Esophagus mucosa (tissue), 1 donor: ENCODE measurements around the gene SNX9. TPM values are rescaled to one million over a fixed set of nuclear protein-coding genes. Genes with fewer than 3 reads are reported as not detected.
"Not testable (repeated sequence)": the region's sequence is repeated elsewhere in the genome, so short reads cannot be mapped to it uniquely, and the experiment has no call there.

Experiments
- ATAC-seq: fragments of 200-7000 bp; cut with Tn5 transposase; one replicate; pipeline ENCODE4 v1.9.1; 2020
- total RNA-seq: library from RNA; stranded (reverse); gene quantifications from one replicate; pipeline ENCODE4 v1.2.4, GENCODE V29; 2023
- donor health status: DM: yes; HTN: yes; CAD: no.

SNX9 gene
- total RNA-seq, 1 donor from 2014 or later, result 19.3 TPM

DNA sequence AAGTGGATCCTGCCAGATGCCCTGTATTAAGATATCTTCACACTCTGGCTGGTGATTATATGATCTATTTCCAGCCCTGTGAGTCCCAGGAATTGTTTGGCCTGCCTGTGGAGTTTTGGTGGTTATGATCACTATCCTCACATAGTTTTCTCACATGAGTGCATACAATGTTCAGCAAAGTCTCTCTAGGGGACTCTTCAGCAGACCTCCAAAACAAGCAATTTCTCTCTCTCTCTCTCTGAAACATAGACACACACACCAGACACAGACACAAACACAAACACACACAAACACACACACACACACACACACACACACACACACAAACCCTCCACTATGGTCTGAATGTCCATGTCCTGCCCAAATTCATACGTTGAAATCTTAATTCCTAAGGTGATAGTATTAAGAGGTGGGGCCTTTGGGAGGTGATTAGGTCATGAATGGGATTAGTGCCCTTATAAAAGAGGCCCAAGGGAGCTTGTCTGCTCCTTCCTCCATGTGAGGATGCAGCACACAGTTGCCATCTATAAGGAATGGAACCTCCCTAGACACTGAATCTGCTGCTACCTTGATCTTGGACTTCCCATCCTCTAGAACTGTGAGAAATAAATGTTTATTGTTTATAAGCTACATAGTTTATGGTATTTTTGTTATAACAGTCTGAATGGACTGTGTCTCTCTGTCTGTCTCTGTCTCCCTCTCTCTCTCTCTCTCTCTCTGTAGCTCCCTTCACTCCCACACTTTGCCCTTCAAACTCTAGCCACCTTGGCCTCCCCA is 136.6 kb downstream of the SNX9 start:
- ATAC-seq, result no peak

DNA sequence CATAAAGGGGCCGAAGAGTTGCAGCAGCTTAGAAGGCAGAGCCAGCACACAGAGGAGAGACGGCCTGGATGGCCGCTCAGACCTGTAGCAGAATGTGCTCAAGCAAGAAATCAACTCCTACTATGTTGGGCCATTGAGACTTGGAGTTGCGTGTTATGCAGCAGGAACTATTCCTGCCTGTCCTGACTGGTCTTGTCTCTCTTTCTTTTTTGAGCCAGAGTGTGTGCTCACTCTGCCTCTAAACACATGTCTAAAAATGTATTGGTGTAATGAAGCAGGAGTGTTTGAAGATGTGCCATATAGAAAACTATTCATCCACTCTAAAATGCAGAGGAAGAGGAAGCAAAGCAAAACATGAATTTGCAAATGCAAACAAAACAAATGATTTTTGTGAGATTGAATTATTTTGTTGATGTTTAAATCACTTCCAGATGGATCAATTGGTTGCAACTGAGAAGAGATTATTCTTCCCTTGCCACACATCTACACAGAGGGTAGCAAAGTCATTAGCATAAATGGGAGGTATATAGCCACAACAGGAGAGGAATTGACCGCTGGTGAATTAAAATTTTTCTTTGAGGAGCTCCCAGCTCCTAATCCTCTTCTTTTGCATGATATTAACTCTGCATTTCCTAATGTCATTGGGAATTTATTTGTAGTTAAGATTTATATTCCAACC is 138.2 kb downstream of the SNX9 start:
- ATAC-seq, result peak; percentile 65

DNA sequence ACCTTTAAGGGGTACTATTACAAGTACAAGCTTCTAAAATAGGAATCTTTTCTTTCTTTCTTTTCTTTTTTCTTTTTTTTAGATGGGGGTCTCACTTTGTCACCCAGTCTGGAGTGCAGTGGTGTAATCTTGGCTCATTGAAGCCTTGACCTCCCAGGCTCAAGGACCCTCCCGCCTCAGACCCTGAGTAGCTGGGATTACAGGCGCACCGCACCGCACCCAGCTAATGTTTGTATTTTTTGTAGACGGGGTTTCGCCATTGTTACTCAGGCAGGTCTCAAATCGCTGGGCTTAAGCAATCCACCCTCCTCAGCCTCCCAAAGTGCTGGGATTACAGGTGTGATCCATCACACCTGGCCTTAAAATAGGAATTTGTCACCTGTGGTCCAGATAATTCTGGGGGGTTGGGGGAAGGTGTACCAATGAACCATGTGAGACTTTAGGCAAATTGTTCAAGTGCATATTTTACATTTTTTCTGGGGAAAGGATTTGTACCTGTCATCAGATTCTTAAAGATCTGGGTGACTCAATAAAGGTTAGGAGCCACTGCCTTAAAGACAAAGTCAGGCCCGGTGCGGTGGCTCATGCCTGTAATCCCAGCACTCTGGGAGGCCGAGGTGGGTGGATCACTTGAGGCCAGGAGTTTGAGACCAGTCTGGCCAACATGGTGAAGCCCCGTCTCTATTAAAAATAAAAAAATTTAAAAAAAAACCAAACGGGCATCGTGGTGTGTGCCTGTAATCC is 139.0 kb downstream of the SNX9 start:
- ATAC-seq, result peak; percentile 46

DNA sequence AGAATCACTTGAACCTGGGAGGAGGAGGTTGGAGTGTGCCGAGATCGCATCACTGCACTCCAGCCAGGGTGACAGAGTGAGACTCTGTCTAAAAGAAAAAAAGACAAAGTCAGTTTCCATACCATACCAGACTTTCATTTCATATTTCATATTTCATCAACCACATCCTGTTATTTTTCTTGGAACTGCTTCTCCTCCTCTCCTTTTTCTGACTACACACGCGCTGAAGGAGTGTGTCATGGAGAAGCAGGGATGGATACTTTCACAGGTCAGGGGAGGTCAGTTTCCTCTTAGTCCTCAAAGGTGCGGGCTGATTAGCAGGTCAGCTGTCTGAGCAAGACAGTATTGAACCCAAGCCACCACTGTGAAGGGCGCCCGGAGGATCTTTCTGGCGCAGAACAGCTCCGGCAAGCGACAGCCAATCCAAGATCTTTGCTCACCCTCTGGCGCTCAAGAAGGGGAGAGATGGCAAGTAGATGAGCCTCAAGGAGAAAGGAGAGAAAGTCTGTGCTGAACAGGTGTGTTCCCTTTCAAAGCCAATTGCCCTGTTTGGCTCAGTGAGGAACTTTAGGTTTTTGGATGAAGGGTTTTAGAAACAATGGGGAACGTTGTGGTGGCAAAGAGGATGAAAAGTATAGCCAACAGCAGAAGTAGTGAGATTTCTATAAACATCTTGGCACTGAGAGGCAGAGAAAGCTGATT is 139.7 kb downstream of the SNX9 start:
- ATAC-seq, result no peak

DNA sequence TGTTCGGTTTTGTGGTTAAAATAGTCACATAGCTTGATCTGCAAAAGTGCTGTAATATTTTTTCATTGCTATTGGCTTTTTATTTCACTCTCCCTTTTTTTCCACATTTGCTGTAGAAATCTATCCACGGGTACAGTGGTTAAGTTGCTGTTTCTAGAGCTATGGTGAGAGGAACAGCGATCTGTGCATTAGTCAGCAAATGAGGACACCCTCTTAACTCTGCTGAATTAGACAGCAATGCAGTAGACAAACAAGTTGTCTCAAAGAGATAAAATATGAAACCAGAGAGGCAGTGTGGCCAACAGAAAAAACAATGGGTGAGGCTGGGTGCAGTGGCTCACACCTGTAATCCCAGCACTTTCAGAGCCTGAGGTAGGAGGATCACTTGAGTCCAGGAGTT is 141.1 kb downstream of the SNX9 start:
- peak; percentile 49 for ATAC-seq

DNA sequence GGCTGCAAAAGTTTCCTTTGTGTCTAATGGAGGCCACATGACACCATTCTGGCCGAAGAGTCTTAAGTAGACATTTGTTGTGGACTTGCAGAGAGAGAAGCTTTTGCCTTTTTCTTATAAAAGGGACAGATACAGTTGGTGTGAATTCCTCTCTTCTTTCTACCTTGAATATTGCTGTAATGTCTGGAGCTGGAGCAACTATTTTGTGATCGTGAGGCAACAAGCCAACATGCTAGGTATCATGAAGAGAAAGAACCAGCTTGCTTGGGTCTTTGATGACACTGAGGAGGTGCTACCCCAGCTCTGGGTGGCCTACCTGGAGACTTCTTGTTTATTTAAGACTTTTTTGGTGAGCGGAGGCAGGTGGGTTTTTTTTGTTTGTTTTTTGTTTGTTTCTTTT is 142.3 kb downstream of the SNX9 start:
- no peak for ATAC-seq

DNA sequence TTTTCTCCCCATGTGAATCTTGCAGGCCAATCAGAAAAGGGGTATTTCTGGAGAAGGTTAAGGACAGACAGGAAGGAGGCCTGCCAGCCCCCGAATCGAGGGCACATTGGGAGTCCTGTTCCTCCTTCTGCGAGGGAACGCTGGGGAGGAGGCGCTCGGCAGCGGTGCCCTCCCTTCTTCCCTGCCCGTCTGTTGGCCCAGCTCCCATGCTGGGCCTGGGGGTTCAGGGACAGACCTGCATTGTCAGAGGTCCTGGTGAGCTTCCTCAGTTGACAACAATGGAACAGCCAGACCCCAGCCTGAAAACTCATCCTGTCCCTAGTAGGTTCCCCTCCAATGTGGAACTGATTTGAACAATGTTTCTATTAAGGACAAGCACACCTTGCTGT is 143.5 kb downstream of the SNX9 start:
- no peak for ATAC-seq

DNA sequence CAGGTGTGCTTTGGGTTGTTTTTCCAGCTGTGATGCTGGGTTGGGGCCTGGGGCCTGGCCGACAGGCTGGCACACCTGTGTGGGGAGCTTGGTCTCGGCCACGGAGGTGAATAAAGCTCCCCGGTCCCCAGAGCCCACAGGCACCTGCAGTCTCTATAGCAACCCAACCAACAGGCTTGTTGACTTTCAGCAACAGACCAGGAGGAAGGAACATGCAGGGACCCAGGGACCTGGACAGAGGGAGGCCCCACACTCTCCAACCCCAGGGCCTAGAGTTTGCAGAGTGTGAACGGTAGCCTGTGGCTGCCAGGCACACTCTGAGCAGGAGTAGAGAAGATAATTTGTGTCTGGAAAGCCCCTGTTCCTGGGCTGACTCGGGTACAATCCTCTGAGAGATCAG is 144.0 kb downstream of the SNX9 start:
- ATAC-seq, result peak; percentile 7

DNA sequence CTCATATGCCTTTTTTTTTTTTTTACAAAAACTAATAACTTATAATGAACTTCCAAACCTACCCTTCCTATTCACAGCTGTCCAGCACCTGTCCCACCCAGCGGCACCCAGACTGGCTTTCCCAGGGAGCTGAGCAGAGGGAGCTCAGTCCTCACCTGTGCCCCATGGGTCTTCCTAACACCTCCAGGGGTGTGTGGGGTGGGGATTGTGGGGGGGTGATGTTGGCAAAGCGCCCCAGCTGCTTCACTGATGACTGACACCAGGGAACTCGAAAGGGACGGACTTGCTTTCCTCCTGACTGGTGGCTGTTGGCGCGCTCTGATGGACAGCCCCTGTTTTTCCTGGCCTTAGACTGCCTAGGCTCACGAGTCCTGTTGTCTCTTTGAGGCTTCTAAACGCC is 144.4 kb downstream of the SNX9 start:
- no peak for ATAC-seq

DNA sequence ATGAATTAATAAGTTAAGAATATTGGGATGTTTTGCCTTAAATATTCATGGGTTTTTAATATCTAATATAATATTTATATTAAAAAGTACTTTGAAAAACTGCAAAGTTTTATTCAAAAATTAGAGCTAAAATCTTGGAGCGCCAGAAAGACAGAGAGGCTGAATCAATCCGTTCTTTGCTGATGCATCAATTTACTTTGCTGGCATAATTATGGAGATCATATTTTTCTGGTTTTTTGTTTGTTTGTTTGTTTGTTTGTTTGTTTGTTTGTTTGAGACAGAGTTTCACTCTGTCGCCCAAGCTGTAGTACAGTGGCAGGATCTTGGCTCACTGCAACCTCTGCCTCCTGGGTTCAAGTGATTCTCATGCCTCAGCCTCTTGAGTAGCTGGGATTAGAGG is 149.1 kb downstream of the SNX9 start:
- not testable (repeated sequence) for ATAC-seq

DNA sequence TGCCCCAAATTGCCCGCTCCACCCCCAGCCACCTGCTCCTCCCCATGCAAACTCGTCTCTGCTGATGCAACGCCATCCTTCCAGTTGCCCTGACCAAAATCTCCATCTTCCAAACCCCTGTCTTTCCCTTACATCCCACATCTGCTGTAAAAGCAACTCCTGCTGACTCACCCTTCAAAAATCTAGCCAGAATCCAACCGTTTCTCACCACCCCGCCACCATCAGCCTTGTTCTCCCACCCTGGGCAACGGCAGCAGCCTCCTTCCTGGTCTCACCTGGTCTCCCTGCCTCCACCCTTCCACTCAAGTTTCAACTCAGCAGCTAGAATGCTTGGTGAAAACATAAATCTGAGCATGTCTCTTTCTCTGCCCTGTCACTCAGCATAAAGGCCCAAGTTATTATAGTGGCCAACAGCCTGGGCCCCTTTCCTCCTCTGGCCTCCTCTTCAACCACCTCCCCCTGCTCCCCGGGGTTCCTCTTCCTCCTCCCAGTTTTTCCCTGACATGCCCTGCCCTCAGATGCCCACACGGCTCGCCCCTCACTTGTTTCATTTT is 151.4 kb downstream of the SNX9 start:
- ATAC-seq, result no peak

DNA sequence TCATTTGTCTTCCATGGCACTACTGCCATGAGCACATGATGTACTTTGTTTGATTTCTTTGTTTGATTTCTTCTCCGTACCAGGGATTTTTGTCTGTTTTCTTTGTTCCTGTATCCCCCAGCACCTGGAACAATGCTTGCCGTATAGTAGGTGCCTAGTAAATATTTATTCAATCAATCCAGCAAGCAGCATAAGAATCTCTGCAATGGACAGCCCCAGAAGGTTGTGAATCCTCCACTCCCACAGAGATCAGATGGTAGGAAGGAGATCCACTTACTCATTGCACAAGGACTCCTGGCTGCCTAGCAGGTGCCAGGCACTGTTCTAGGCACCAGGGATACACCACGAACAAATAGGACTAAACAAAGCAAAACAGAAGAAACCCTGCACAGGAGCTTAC is 151.9 kb downstream of the SNX9 start:
- ATAC-seq, result no peak

DNA sequence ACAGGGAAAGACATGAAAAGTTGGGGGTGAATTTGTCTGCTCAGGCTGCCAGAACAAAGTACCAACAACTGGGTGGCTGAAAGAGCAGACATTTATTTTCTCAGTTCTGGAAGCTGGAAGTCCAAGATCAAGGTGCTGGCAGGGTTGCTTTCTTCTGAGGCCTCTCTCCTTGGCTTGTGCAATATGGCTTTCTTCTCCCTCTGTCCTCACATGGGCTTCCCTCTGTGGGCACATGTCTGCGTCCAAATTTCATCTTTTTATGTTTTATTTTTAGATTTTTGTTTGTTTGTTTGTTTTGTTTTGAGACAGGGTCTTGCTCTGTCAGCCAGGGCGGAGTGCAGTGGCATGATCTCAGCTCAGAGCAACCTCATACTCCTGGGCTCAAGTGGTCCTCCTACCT is 152.4 kb downstream of the SNX9 start:
- ATAC-seq, result no peak

DNA sequence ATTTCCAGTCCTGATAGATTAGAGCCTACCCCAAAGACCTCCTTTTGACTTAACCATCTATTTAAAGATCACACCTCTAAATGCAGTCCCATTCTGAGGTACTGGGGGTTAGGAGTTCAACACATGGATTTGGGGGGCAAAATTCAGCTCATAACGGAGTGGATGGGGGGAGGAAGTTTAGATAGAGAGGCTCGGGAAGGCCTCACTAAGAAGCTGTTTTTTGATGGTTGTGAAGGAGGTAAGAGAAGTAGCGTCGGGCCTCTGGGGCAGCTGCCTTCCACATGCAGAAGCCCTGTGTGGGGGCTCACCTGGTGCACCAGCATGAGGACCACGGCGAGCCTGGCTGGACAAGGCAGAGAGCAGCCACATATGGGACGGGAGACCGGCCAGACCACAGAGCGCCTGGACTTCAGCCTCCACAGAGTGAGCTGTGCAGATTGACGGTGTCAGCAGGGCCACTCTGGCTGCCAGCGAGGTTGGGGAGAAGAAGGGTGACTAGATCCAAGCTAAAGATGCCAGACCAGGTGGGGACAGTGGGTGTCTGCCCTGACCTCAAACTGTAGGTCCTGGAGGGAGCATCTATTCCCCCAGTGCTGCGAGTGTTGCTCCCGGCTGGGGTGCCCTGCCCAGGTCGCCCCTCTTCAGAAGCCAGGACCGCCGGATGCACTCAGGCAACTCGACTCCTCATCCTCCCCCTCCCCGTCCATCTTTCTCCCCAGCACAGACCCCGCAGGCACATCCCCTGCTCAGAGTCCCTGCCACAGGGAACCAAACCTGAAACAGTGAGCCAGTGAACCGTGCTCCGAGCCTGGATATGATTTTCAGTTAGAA is 153.5 kb downstream of the SNX9 start:
- no peak for ATAC-seq

DNA sequence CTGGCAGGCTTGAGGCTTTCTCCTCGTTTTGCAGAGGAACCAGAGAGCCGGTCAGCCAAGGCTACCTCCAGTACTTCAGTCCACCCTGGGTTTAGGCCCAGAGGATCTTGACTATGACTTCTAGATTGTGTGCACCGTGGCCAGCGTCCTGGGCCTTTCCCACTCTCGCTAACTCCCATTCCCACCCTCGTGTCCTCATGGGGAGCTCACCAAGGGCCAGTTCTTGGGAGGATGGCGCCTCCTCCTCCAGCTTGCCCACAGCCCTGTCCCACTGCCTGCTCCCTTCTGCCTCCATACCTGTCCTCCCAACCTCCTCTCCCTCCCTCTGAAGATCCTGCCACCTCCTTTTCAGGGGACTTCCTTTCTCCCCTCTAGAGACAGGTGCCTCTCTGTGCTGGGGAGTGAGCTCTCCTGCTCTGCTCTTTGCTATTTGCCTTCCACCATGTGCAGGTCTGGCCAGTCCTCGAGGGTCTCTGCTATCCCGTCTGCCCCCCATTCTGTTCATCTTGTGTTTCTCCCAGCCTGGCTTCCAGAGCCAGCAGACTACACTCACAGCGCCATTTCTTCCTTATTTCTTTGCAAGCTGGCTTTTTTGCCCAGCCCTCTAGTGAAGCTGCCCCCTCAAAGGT is 154.2 kb downstream of the SNX9 start:
- ATAC-seq, result no peak

DNA sequence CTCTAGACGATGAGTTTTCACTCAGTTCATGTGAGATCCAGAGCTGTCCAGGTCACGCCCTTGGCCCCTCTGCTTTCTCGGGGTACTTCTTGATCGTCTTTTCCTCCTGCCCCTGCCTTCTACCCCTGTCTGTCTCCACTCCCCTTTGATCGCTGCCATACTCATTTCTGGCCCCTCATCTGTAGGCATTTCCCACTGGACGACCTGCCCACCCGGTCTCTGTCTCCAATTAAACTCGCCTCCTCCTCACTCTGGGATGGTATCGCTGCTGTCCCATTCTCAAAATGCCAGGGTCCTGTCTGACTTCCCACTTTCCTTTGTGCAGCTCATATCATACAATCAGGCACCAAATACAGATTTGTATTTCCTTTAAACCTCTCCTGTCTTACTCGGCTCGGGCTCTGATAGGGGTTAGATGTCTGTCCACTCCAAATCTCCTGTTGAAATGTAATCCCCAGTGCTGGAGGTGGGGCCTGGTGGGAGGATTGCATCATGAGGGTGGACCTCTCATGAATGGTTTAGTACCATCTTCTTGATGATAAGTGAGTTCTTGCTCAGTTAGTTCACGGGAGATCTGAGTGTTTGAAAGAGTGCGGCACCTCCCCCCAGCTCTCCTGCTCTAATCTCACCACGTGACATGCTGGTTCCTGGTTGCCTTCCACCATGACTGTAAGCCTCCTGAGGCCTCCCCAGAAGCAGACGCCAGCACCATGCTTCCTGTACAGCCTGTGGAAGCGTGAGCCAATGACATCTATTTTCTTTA is 155.2 kb downstream of the SNX9 start:
- ATAC-seq, result no peak

DNA sequence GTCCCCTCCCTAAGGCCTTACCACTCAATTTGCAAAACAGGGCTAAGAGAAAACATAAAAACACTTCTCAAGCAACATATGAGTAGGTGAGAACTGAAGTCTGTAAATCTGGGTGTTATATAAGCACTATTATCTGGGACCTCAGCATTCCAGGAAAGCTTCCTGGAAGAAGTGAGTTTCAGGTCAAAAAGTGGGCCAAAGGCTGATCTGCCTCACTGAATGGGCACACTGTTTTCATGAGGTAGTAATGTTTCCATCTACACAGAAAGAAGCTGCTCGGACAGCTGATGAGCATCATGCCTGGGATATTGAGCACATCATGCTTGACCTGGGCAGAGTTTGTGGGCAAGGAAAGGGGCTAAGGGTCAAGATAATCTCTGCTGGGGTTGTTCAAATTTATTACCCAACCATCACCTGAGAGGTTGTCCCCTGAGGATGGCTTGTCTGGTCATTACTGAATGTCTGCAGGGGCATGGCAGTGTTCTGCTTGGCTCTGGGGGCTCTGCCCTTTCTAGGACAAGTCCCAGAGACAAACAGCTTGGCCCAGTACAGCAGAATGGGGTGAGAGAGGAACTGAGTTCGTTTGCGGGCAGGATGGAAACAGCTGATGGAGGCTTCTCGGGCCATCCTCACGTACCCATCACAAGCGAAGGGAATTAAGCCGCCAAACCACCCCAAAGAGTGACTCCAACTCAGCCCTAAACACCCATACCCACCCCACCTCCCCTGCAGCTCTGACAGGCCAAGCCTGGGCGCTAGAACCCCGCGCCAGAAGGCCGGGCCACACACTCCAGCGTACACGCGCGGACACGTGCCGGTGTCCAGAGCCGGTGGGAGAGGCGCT is 157.5 kb downstream of the SNX9 start:
- ATAC-seq, result peak; percentile 26

DNA sequence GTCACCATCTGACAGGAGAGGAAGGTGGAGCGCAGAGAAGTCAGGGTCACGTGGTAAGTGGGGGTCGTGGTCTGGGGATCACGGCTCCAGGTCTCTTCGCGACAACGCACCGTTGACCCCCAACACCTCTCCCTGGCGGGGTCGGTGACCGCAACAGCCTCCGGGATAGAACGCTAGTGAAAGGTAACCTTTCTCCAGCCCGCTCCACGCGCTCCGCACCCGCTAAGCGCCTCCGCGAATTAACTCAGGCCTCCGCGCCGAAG is 158.0 kb downstream of the SNX9 start:
- peak; percentile 9 for ATAC-seq

DNA sequence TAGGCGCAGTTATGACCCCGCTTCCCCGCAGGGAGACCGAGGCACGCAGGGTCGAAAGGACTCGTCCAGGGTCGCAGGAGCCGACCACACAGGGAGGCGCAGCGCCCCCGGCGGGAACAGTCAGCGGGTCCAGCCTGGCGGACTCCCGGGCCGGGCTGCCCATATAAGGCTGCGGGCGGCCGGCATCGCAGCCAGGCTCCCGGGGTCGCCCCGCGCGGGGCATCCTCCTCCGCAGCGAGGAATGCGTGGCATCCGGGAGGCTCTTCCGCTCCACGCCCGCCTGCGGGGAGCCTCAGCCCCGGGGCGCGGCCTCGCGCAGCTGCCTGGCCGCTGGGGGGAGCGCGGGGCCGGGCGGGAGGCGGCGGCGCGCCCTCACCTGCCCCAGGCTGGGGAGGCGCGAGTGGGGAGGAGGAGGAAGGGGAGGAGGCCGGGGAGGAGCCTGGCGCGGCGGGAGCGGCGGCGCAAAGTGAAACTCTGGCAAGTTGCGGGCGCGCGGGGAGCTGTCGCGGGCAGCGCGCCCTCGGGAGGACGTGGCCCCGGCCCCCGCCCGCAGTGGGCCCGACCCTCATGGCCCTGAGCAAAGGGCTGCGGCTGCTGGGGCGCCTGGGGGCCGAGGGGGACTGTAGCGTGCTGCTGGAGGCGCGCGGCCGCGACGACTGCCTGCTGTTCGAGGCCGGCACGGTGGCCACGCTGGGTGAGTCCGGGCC is 158.5 kb downstream of the SNX9 start, which contains the start of gene SYNJ2:
Gene SYNJ2, plus strand, starts transcription at position 469 of the 707 bp plus-strand sequence. Its CDS starts 99 bp downstream, at position 568.
- ATAC-seq, result peak; percentile 95
